GM12865 (cell line): ENCODE measurements around the gene DNMT3A.

Experiments
- DNase-seq: peaks from one replicate; pipeline ENCODE4 v3.0.0; 2010; ENCODE audit warnings: low read depth
- H3K4me3 ChIP-seq: 2 replicates; pipeline ENCODE4 v1.5.1; 2011; ENCODE audit warnings: mild to moderate bottlenecking, low read depth, low read length, control low read depth
- TF ChIP-seq, protein P1 (sequence below): IDR thresholded peaks from 2 replicates; pipeline ENCODE4 v1.5.1; 2011; ENCODE audit warnings: low read length, control low read depth, low read depth, inconsistent platforms; ENCODE audit not compliant: insufficient read depth; ENCODE audit errors: missing control alignments

Gene DNMT3A

GRCh38 chr2:25328152-25329085 lies 13.3 kb downstream of the DNMT3A start:
- no peak overlapping the region for H3K4me3 ChIP-seq
- TF ChIP-seq, protein P1, sequence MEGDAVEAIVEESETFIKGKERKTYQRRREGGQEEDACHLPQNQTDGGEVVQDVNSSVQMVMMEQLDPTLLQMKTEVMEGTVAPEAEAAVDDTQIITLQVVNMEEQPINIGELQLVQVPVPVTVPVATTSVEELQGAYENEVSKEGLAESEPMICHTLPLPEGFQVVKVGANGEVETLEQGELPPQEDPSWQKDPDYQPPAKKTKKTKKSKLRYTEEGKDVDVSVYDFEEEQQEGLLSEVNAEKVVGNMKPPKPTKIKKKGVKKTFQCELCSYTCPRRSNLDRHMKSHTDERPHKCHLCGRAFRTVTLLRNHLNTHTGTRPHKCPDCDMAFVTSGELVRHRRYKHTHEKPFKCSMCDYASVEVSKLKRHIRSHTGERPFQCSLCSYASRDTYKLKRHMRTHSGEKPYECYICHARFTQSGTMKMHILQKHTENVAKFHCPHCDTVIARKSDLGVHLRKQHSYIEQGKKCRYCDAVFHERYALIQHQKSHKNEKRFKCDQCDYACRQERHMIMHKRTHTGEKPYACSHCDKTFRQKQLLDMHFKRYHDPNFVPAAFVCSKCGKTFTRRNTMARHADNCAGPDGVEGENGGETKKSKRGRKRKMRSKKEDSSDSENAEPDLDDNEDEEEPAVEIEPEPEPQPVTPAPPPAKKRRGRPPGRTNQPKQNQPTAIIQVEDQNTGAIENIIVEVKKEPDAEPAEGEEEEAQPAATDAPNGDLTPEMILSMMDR = no peak
- DNase-seq = no peak

DNA sequence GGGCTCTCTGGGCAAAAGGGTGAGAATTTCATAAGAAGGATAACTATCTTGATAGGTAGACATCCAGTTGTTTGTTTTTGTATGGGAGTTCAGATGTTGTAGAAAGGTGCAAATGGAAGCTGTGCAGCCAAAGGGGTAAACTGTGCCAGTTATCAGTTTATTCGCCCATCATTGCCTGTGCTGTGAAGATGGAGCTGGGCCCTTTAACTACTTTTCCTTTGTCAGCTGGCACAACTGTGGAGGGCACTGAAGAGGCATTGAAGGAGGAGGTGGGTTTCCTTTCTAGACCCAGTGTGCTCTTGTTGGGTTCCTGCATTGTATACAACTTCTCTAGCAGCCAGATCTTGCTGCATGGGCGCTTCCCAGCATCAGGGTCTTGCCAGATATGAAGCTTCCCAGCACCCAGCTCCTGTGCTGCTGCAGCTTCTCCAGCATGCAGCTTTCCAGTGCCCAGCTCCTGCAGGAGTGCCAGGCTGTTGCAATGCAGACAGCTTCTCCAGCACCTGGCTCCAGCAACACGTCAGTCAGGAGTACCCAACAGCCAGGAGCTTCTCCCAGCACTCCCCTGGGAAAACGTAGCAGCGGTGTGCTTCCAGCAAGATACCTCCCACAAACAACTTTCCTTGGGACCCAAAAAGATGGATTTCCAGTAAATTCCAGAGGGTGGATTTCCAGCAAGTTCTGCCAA lies 15.3 kb downstream of the DNMT3A start:
- H3K4me3 ChIP-seq = no peak overlapping the region
- TF ChIP-seq, protein P1 = no peak
- no peak for DNase-seq

- no peak overlapping the region for H3K4me3 ChIP-seq
- DNase-seq = no peak
Observed at GRCh38 chr2:25324905-25325592, 16.7 kb downstream of the DNMT3A start.

DNA sequence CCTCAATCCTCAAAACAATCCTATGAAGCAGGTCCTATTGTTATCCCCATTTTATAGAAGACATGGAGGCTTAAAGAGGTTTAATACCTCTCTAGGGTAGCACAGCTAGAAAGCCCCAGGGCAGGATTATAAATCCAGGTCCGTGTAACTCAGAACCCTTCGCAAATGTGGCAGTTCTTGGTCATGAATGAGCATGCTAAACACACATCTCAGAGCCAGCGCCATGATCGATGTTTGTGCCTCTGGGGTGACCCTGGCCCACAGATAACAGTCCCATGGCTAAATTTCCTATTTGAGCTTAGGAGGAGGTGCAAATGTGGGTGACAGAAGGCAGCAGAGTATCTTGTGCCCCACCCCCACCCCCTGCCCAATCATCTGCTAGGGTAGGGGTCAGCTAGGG lies 17.5 kb downstream of the DNMT3A start:
- TF ChIP-seq, protein P1 = no peak
- DNase-seq = no peak
- no peak overlapping the region for H3K4me3 ChIP-seq

More at GRCh38 chr2:25324905-25325592, 16.7 kb downstream of the DNMT3A start:
- TF ChIP-seq, protein P1 = no peak

DNA sequence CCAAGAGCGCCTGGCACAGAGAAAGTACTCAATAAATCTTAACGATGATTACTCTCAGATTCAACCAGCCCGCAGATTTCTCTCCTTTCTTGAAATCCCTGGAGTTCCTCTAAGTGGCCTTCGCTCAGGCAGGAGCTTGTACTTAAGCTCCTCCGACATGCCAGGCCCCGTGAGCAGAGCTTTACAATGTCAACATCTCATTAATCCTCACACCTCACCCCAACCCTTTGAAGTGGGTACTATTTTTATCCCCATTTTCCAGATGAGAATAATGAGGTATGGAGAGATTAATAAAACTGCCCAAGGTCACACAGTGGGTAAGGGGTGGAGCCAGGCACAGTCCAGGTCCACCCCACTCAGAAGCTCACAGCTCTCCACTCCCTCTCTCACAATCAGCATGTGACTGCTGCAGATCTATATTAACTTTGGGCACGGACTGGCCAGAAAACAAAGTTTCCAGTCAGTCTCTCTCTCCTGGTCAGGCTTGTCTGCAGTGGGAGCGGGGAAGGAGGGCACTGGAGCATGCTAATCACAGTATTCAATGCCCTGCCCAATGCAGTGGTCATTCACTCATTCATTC lies 18.0 kb downstream of the DNMT3A start:
- DNase-seq = no peak
- TF ChIP-seq, protein P1 = no peak
- H3K4me3 ChIP-seq = no peak overlapping the region

GRCh38 chr2:25323042-25323514 lies 18.6 kb downstream of the DNMT3A start:
- no peak overlapping the region for H3K4me3 ChIP-seq
- TF ChIP-seq, protein P1 = no peak
- no peak for DNase-seq
